Activated CD8-positive, alpha-beta T cell treated with anti-CD3 and anti-CD28 coated beads for 36 hours (primary cell): ENCODE measurements around the gene LITAF. TPM values are rescaled to one million over a fixed set of nuclear protein-coding genes. Genes with fewer than 3 reads are reported as not detected.
"Not testable (repeated sequence)": the region's sequence is repeated elsewhere in the genome, so short reads cannot be mapped to it uniquely, and the experiment has no call there.

Source experiments
- ATAC-seq: fragments of 200-7000 bp; cut with Tn5 transposase; one replicate; pipeline ENCODE4 v1.10.0; 2021; ENCODE audit warnings: mild to moderate bottlenecking, moderate library complexity
- CTCF ChIA-PET: fragments of 350-600 bp; sonication (Branson Sonifier 250); formaldehyde crosslinking; loops from one replicate; lab custom pipeline; 2021; ENCODE audit warnings: antibody characterized with exemption; lab: Charles Lee
- POLR2A ChIA-PET: fragments of 350-600 bp; sonication (Branson Sonifier 250); formaldehyde crosslinking; loops from one replicate; lab custom pipeline; 2021; ENCODE audit warnings: antibody characterized with exemption; lab: Charles Lee
- DNase-seq: peaks from one replicate; pipeline ENCODE4 v3.0.0-alpha.2; 2020
- H3K27ac Mint-ChIP-seq: one replicate; pipeline ENCODE4 v1.8.0; 2021; ENCODE audit warnings: mild to moderate bottlenecking, mixed read lengths
- H3K27me3 Mint-ChIP-seq: one replicate; pipeline ENCODE4 v1.8.0; 2021; ENCODE audit warnings: mixed read lengths
- H3K36me3 Mint-ChIP-seq: one replicate; pipeline ENCODE4 v1.8.0; 2021; ENCODE audit warnings: low read depth, mixed read lengths
- H3K4me1 Mint-ChIP-seq: one replicate; pipeline ENCODE4 v1.8.0; 2021; ENCODE audit warnings: low read depth, mixed read lengths
- H3K4me3 Mint-ChIP-seq: one replicate; pipeline ENCODE4 v1.8.0; 2021; ENCODE audit warnings: mild to moderate bottlenecking, moderate library complexity, mixed read lengths
- H3K9me3 Mint-ChIP-seq: one replicate; pipeline ENCODE4 v1.8.0; 2021; ENCODE audit warnings: mixed read lengths
- CTCF ChIP-seq: fragments of 200-600 bp; IDR thresholded peaks from one replicate; pipeline ENCODE4 v1.8.0; 2022; ENCODE audit warnings: antibody characterized with exemption, mild to moderate bottlenecking
- intact Hi-C: fragments of 100-400 bp; cut with micrococcal nuclease; formaldehyde crosslinking; loops from one replicate; pipeline ENCODE4 v1.10.0; 2022
- total RNA-seq, 2 experiments: library from RNA; stranded (reverse); gene quantifications; one replicate each; pipeline ENCODE4 v1.2.3, GENCODE V29; 2021

LITAF gene
- total RNA-seq, 2 experiments from 2014 or later: 108 to 110 TPM

GRCh38 chr16:11562411-11562810, 24.3 kb downstream of the LITAF start:
- peaks cover 73% of the 10 kb centered on the region for H3K4me1 Mint-ChIP-seq
- POLR2A ChIA-PET: interaction anchor here (1.1 kb wide), 1 partner anchor 19 kb away, joined by 4 read pairs; no protein-coding TSS in a partner anchor
- intact Hi-C loops: no loop called here
- peak overlapping the region; percentile 96 for H3K27ac Mint-ChIP-seq
- H3K9me3 Mint-ChIP-seq: no peaks in the 10 kb centered on the region
- no peaks in the 10 kb centered on the region for H3K27me3 Mint-ChIP-seq
- CTCF ChIA-PET: interaction anchor here (0.6 to 1.2 kb wide), 2 partner anchors 14 to 30 kb away, joined by 3 to 4 read pairs; no protein-coding TSS in a partner anchor
- no peak for DNase-seq
- H3K4me3 Mint-ChIP-seq: no peak overlapping the region
- no peak for ATAC-seq
- peaks cover 47% of the 10 kb centered on the region for H3K36me3 Mint-ChIP-seq
- TF ChIP-seq CTCF: no peak

GRCh38 chr16:11561856-11562255, 24.9 kb downstream of the LITAF start:
- H3K4me1 Mint-ChIP-seq: peaks cover 75% of the 10 kb centered on the region
- POLR2A ChIA-PET: interaction anchor here (1.0 to 1.7 kb wide), 3 partner anchors 14 to 229 kb away, joined by 3 to 5 read pairs (median 5); no protein-coding TSS in a partner anchor
- no peak for ATAC-seq

GRCh38 chr16:11561454-11561805, 25.3 kb downstream of the LITAF start:
- CTCF ChIA-PET: interaction anchor here (1.0 to 2.3 kb wide), 2 partner anchors 29 to 106 kb away, joined by 3 to 10 read pairs; no protein-coding TSS in a partner anchor
- peak overlapping the region; percentile 73 for H3K4me3 Mint-ChIP-seq
- DNase-seq (no peak), ATAC-seq (no peak)
- H3K36me3 Mint-ChIP-seq: peaks cover 49% of the 10 kb centered on the region
- no peak for TF ChIP-seq CTCF
- peak overlapping the region; percentile 96 for H3K27ac Mint-ChIP-seq
- POLR2A ChIA-PET: interaction anchor here (1.0 to 1.7 kb wide), 3 partner anchors 14 to 229 kb away, joined by 3 to 5 read pairs (median 5); no protein-coding TSS in a partner anchor
- peaks cover 76% of the 10 kb centered on the region for H3K4me1 Mint-ChIP-seq
- intact Hi-C loops: no loop called here
- H3K27me3 Mint-ChIP-seq: no peaks in the 10 kb centered on the region
- peaks cover 3% of the 10 kb centered on the region for H3K9me3 Mint-ChIP-seq

More at GRCh38 chr16:11561856-11562255, 24.9 kb downstream of the LITAF start:
- Mint-ChIP-seq H3K27me3 (no peaks in the 10 kb centered on the region), H3K4me3 (peak overlapping the region; percentile 73), H3K36me3 (peaks cover 49% of the 10 kb centered on the region), H3K27ac (peak overlapping the region; percentile 96), H3K9me3 (peaks cover 2% of the 10 kb centered on the region)
- TF ChIP-seq CTCF: no peak
- intact Hi-C loops: no loop called here
- DNase-seq: no peak
- CTCF ChIA-PET: interaction anchor here (1.0 to 1.2 kb wide), 2 partner anchors 30 to 106 kb away, joined by 3 to 4 read pairs; no protein-coding TSS in a partner anchor

GRCh38 chr16:11560701-11561453, 25.8 kb downstream of the LITAF start:
- H3K4me3 Mint-ChIP-seq: peak overlapping the region; percentile 73
- peaks cover 7% of the 10 kb centered on the region for H3K9me3 Mint-ChIP-seq
- peak overlapping the region; percentile 96 for H3K27ac Mint-ChIP-seq
- H3K4me1 Mint-ChIP-seq: peaks cover 75% of the 10 kb centered on the region
- CTCF ChIA-PET: interaction anchor here (1.0 to 2.3 kb wide), 6 partner anchors 26 to 607 kb away, joined by 3 to 10 read pairs (median 3); no protein-coding TSS in a partner anchor
- intact Hi-C loops: no loop called here
- POLR2A ChIA-PET: interaction anchor here (1.0 to 1.7 kb wide), 6 partner anchors 8 to 230 kb away, joined by 3 to 6 read pairs (median 5); partner anchors contain the start of gene LITAF
- DNase-seq (peak; percentile 87), ATAC-seq (peak; percentile 94)
- no peaks in the 10 kb centered on the region for H3K27me3 Mint-ChIP-seq
- H3K36me3 Mint-ChIP-seq: peaks cover 49% of the 10 kb centered on the region
- TF ChIP-seq CTCF: no peak

GRCh38 chr16:11558308-11558823, 28.4 kb downstream of the LITAF start:
- intact Hi-C loops, ATAC-seq, H3K9me3 Mint-ChIP-seq, H3K4me3 Mint-ChIP-seq, H3K27me3 Mint-ChIP-seq, DNase-seq: not testable (repeated sequence)
- H3K36me3 Mint-ChIP-seq: peaks cover 52% of the 10 kb centered on the region
- peak overlapping the region; percentile 51 for H3K27ac Mint-ChIP-seq
- ChIA-PET CTCF (interaction anchor here (1.6 kb wide), 1 partner anchor 26 kb away, joined by 4 read pairs; no protein-coding TSS in a partner anchor), POLR2A (interaction anchor here (0.6 to 1.1 kb wide), 2 partner anchors 10 to 108 kb away, joined by 3 to 4 read pairs; no protein-coding TSS in a partner anchor)
- H3K4me1 Mint-ChIP-seq: peaks cover 56% of the 10 kb centered on the region
